GM23338 (cell line): Measurements from ENCODE around the gene UBE2S. TPM values are rescaled to one million over a fixed set of nuclear protein-coding genes. Genes with fewer than 3 reads are reported as not detected.

Experiments used
- ATAC-seq: fragments of 200-7000 bp; cut with Tn5 transposase; 3 replicates; pipeline ENCODE4 v1.9.1; 2020
- DNase-seq: peaks from one replicate; pipeline ENCODE4 v3.0.0-alpha.2; 2015; ENCODE audit warnings: low spot score
- H2AFZ ChIP-seq: fragments of 200-600 bp; sonication (generic); 2 replicates; pipeline ENCODE4 v1.8.0; 2016; ENCODE audit warnings: antibody characterized with exemption, mild to moderate bottlenecking, moderate library complexity
- H3F3A ChIP-seq: fragments of 200-600 bp; sonication (generic); replicated peaks from 2 replicates; pipeline ENCODE4 v1.8.0; 2017; ENCODE audit warnings: antibody characterized with exemption, mixed run types, low read depth
- H3K27ac ChIP-seq: fragments of 200-600 bp; sonication (generic); 2 replicates; pipeline ENCODE4 v1.6.1; 2016; ENCODE audit warnings: low read depth
- H3K27me3 ChIP-seq: fragments of 200-600 bp; sonication (generic); 2 replicates; pipeline ENCODE4 v1.8.0; 2016; ENCODE audit warnings: mild to moderate bottlenecking, mixed run types, moderate library complexity; ENCODE audit not compliant: insufficient read depth
- H3K36me3 ChIP-seq: fragments of 200-600 bp; sonication (generic); 2 replicates; pipeline ENCODE4 v1.8.0; 2016; ENCODE audit warnings: mild to moderate bottlenecking; ENCODE audit not compliant: insufficient read depth
- H3K4me1 ChIP-seq: fragments of 200-600 bp; sonication (generic); 2 replicates; pipeline ENCODE4 v1.8.0; 2016; ENCODE audit warnings: mild to moderate bottlenecking, moderate library complexity; ENCODE audit not compliant: insufficient read depth
- H3K4me2 ChIP-seq: fragments of 200-600 bp; sonication (generic); 2 replicates; pipeline ENCODE4 v1.7.1; 2017; ENCODE audit warnings: mixed run types
- H3K4me3 ChIP-seq: fragments of 200-600 bp; sonication (generic); 2 replicates; pipeline ENCODE4 v1.6.1; 2016; ENCODE audit warnings: mixed run types
- H3K79me2 ChIP-seq: fragments of 200-600 bp; sonication (generic); replicated peaks from 2 replicates; pipeline ENCODE4 v1.8.0; 2017; ENCODE audit warnings: mild to moderate bottlenecking; ENCODE audit not compliant: insufficient read depth
- H3K9me2 ChIP-seq: fragments of 200-600 bp; sonication (generic); 2 replicates; pipeline ENCODE4 v1.8.0; 2017; ENCODE audit not compliant: insufficient read depth
- H4K20me1 ChIP-seq: fragments of 200-600 bp; sonication (generic); replicated peaks from 2 replicates; pipeline ENCODE4 v1.8.0; 2017; ENCODE audit warnings: mild to moderate bottlenecking; ENCODE audit not compliant: insufficient read depth
- H3K27ac Mint-ChIP-seq: 2 replicates; pipeline ENCODE4 v1.8.0; 2020; ENCODE audit warnings: inconsistent platforms, mild to moderate bottlenecking, moderate library complexity, mixed read lengths
- H3K27me3 Mint-ChIP-seq: 3 replicates; pipeline ENCODE4 v1.8.0; 2022; ENCODE audit warnings: low read depth, mild to moderate bottlenecking, moderate library complexity, mixed read lengths, inconsistent platforms; ENCODE audit not compliant: insufficient read depth, poor library complexity
- H3K36me3 Mint-ChIP-seq: 3 replicates; pipeline ENCODE4 v1.8.0; 2021; ENCODE audit warnings: low read depth, mild to moderate bottlenecking, inconsistent platforms, moderate library complexity, mixed read lengths
- H3K4me1 Mint-ChIP-seq: 3 replicates; pipeline ENCODE4 v1.8.0; 2020; ENCODE audit warnings: mild to moderate bottlenecking, inconsistent platforms, mixed read lengths
- H3K4me3 Mint-ChIP-seq: 3 replicates; pipeline ENCODE4 v1.8.0; 2021; ENCODE audit warnings: moderate library complexity, mild to moderate bottlenecking, inconsistent platforms, mixed read lengths
- H3K9me3 Mint-ChIP-seq: 3 replicates; pipeline ENCODE4 v1.8.0; 2020; ENCODE audit warnings: moderate library complexity, mild to moderate bottlenecking, inconsistent platforms, mixed read lengths
- CREB1 ChIP-seq: fragments of 250-450 bp; sonication (Bioruptor Pico); IDR thresholded peaks from 2 replicates; pipeline ENCODE4 v1.5.0; 2020; ENCODE audit warnings: low read depth, mild to moderate bottlenecking, moderate library complexity
- EZH2 ChIP-seq: fragments of 200-600 bp; sonication (generic); IDR thresholded peaks from one replicate; pipeline ENCODE4 v1.8.0; 2017; ENCODE audit warnings: antibody characterized with exemption, mild to moderate bottlenecking, low read depth; ENCODE audit not compliant: unreplicated experiment
- EZH2phosphoT487 ChIP-seq: fragments of 200-600 bp; sonication (generic); IDR thresholded peaks from one replicate; pipeline ENCODE4 v1.8.1; 2018; ENCODE audit warnings: antibody characterized with exemption; ENCODE audit not compliant: unreplicated experiment
- JUNB ChIP-seq: IDR thresholded peaks from one replicate; pipeline ENCODE4 v1.6.1; 2016; ENCODE audit warnings: antibody characterized with exemption; ENCODE audit not compliant: unreplicated experiment
- NANOG ChIP-seq: IDR thresholded peaks from 2 replicates; pipeline ENCODE4 v1.6.1; 2016; ENCODE audit warnings: antibody characterized with exemption, borderline replicate concordance
- POLR2AphosphoS5 ChIP-seq: IDR thresholded peaks from 2 replicates; pipeline ENCODE4 v1.6.1; 2016; ENCODE audit warnings: antibody characterized with exemption, low read depth
- STAT1 ChIP-seq: IDR thresholded peaks from one replicate; pipeline ENCODE4 v1.6.1; 2016; ENCODE audit warnings: antibody characterized with exemption; ENCODE audit not compliant: unreplicated experiment
- ZNF114 ChIP-seq: fragments of 250-450 bp; sonication (Bioruptor Pico); IDR thresholded peaks from 2 replicates; pipeline ENCODE4 v1.5.0; 2020; ENCODE audit warnings: mild to moderate bottlenecking, moderate library complexity
- ZNF331 ChIP-seq: fragments of 250-450 bp; sonication (Bioruptor Pico); IDR thresholded peaks from 2 replicates; pipeline ENCODE4 v1.5.0; 2020; ENCODE audit warnings: low read depth, mild to moderate bottlenecking, moderate library complexity
- polyA plus RNA-seq: library from polyadenylated mRNA; unstranded; fragments of >200 nt; fragmentation: Nextera tagmentation; extraction: Ambion mirVana; gene quantifications from 2 replicates; pipeline ENCODE4 v1.2.1, GENCODE V29; 2016
- total RNA-seq: library from RNA; depleted of rRNA; stranded (reverse); fragments of >200 nt; shearing (Covaris generic); gene quantifications from 2 replicates; pipeline ENCODE4 v1.2.3, GENCODE V29; 2014
- TF ChIP-seq, protein P1 (sequence below): IDR thresholded peaks from 2 replicates; pipeline ENCODE4 v1.6.1; 2016; ENCODE audit warnings: antibody characterized with exemption
- TF ChIP-seq, protein P2 (sequence below): IDR thresholded peaks from one replicate; pipeline ENCODE4 v1.6.1; 2018; ENCODE audit warnings: antibody characterized with exemption; ENCODE audit not compliant: unreplicated experiment
- TF ChIP-seq, protein P3 (sequence below): fragments of 250-450 bp; sonication (Bioruptor Pico); IDR thresholded peaks from 2 replicates; pipeline ENCODE4 v1.5.0; 2020; ENCODE audit warnings: mild to moderate bottlenecking, moderate library complexity
- TF ChIP-seq, protein P4 (sequence below), 2 experiments: fragments of 200-600 bp in 1 of 2; sonication (generic) in 1 of 2; conservative IDR thresholded peaks; 2 replicates each; pipeline versions ENCODE4 v1.5.1 to v1.6.1; 2016 to 2017; ENCODE audit warnings: antibody characterized with exemption in 2 of 2, low read depth in 2 of 2, mild to moderate bottlenecking in 2 of 2, moderate library complexity in 1 of 2

Gene UBE2S
- total and polyA plus RNA-seq, 2 experiments from 2014 or later: 363 to 533 TPM

DNA sequence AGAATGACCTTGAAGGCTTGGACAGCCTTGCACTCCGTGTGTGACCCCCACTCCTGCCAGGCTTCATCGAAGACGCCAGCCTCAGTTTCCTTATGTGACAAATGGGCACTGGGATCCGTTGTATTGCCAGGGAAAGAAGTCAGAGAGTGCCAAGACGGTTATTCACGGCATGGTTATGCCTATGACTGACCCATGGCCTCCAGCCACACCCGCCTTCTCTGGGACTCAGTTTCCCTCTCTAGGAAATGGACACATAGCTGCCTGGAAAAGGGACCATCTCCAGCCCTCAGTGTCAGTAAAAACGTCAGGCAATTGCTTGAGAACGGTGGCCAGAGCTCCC, 915 bp upstream of the UBE2S start:
- peak overlapping the region; percentile 89; the same call in 1 of the 2 replicates for H3K27ac ChIP-seq
- Mint-ChIP-seq H3K9me3 (peaks cover 30% of the 10 kb centered on the region), H3K4me1 (peaks cover 18% of the 10 kb centered on the region), H3K27me3 (peaks cover 23% of the 10 kb centered on the region), H3K4me3 (peak overlapping the region; percentile 91), H3K36me3 (peaks cover 60% of the 10 kb centered on the region), H3K27ac (peak overlapping the region; percentile 98)
- peaks cover 8% of the 10 kb centered on the region for H3K9me2 ChIP-seq
- H3K79me2 ChIP-seq: peaks cover 39% of the 10 kb centered on the region
- no peak for ATAC-seq
- no peak overlapping the region for H2AFZ ChIP-seq
- no peak for DNase-seq
- peaks cover 37% of the 10 kb centered on the region for H4K20me1 ChIP-seq
- no peak for TF ChIP-seq EZH2
- no peak for TF ChIP-seq EZH2phosphoT487
- TF ChIP-seq, protein P1, sequence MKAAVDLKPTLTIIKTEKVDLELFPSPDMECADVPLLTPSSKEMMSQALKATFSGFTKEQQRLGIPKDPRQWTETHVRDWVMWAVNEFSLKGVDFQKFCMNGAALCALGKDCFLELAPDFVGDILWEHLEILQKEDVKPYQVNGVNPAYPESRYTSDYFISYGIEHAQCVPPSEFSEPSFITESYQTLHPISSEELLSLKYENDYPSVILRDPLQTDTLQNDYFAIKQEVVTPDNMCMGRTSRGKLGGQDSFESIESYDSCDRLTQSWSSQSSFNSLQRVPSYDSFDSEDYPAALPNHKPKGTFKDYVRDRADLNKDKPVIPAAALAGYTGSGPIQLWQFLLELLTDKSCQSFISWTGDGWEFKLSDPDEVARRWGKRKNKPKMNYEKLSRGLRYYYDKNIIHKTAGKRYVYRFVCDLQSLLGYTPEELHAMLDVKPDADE: no peak
- TF ChIP-seq, protein P2, sequence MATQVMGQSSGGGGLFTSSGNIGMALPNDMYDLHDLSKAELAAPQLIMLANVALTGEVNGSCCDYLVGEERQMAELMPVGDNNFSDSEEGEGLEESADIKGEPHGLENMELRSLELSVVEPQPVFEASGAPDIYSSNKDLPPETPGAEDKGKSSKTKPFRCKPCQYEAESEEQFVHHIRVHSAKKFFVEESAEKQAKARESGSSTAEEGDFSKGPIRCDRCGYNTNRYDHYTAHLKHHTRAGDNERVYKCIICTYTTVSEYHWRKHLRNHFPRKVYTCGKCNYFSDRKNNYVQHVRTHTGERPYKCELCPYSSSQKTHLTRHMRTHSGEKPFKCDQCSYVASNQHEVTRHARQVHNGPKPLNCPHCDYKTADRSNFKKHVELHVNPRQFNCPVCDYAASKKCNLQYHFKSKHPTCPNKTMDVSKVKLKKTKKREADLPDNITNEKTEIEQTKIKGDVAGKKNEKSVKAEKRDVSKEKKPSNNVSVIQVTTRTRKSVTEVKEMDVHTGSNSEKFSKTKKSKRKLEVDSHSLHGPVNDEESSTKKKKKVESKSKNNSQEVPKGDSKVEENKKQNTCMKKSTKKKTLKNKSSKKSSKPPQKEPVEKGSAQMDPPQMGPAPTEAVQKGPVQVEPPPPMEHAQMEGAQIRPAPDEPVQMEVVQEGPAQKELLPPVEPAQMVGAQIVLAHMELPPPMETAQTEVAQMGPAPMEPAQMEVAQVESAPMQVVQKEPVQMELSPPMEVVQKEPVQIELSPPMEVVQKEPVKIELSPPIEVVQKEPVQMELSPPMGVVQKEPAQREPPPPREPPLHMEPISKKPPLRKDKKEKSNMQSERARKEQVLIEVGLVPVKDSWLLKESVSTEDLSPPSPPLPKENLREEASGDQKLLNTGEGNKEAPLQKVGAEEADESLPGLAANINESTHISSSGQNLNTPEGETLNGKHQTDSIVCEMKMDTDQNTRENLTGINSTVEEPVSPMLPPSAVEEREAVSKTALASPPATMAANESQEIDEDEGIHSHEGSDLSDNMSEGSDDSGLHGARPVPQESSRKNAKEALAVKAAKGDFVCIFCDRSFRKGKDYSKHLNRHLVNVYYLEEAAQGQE: no peak
- TF ChIP-seq, protein P3, sequence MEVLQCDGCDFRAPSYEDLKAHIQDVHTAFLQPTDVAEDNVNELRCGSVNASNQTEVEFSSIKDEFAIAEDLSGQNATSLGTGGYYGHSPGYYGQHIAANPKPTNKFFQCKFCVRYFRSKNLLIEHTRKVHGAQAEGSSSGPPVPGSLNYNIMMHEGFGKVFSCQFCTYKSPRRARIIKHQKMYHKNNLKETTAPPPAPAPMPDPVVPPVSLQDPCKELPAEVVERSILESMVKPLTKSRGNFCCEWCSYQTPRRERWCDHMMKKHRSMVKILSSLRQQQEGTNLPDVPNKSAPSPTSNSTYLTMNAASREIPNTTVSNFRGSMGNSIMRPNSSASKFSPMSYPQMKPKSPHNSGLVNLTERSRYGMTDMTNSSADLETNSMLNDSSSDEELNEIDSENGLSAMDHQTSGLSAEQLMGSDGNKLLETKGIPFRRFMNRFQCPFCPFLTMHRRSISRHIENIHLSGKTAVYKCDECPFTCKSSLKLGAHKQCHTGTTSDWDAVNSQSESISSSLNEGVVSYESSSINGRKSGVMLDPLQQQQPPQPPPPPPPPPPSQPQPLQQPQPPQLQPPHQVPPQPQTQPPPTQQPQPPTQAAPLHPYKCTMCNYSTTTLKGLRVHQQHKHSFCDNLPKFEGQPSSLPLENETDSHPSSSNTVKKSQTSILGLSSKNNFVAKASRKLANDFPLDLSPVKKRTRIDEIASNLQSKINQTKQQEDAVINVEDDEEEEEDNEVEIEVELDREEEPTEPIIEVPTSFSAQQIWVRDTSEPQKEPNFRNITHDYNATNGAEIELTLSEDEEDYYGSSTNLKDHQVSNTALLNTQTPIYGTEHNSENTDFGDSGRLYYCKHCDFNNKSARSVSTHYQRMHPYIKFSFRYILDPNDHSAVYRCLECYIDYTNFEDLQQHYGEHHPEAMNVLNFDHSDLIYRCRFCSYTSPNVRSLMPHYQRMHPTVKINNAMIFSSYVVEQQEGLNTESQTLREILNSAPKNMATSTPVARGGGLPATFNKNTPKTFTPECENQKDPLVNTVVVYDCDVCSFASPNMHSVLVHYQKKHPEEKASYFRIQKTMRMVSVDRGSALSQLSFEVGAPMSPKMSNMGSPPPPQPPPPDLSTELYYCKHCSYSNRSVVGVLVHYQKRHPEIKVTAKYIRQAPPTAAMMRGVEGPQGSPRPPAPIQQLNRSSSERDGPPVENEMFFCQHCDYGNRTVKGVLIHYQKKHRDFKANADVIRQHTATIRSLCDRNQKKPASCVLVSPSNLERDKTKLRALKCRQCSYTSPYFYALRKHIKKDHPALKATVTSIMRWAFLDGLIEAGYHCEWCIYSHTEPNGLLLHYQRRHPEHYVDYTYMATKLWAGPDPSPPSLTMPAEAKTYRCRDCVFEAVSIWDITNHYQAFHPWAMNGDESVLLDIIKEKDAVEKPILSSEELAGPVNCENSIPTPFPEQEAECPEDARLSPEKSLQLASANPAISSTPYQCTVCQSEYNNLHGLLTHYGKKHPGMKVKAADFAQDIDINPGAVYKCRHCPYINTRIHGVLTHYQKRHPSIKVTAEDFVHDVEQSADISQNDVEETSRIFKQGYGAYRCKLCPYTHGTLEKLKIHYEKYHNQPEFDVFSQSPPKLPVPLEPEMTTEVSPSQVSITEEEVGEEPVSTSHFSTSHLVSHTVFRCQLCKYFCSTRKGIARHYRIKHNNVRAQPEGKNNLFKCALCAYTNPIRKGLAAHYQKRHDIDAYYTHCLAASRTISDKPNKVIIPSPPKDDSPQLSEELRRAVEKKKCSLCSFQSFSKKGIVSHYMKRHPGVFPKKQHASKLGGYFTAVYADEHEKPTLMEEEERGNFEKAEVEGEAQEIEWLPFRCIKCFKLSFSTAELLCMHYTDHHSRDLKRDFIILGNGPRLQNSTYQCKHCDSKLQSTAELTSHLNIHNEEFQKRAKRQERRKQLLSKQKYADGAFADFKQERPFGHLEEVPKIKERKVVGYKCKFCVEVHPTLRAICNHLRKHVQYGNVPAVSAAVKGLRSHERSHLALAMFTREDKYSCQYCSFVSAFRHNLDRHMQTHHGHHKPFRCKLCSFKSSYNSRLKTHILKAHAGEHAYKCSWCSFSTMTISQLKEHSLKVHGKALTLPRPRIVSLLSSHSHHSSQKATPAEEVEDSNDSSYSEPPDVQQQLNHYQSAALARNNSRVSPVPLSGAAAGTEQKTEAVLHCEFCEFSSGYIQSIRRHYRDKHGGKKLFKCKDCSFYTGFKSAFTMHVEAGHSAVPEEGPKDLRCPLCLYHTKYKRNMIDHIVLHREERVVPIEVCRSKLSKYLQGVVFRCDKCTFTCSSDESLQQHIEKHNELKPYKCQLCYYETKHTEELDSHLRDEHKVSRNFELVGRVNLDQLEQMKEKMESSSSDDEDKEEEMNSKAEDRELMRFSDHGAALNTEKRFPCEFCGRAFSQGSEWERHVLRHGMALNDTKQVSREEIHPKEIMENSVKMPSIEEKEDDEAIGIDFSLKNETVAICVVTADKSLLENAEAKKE (CRISPR knock-in tag): no peak
- TF ChIP-seq, protein P4, sequence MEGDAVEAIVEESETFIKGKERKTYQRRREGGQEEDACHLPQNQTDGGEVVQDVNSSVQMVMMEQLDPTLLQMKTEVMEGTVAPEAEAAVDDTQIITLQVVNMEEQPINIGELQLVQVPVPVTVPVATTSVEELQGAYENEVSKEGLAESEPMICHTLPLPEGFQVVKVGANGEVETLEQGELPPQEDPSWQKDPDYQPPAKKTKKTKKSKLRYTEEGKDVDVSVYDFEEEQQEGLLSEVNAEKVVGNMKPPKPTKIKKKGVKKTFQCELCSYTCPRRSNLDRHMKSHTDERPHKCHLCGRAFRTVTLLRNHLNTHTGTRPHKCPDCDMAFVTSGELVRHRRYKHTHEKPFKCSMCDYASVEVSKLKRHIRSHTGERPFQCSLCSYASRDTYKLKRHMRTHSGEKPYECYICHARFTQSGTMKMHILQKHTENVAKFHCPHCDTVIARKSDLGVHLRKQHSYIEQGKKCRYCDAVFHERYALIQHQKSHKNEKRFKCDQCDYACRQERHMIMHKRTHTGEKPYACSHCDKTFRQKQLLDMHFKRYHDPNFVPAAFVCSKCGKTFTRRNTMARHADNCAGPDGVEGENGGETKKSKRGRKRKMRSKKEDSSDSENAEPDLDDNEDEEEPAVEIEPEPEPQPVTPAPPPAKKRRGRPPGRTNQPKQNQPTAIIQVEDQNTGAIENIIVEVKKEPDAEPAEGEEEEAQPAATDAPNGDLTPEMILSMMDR (conservative IDR thresholded peaks at IDR 0.05; ENCODE audit: low read depth in 2 of 2): no peak
- TF ChIP-seq CREB1: no peak
- TF ChIP-seq NANOG: no peak
- no peak for TF ChIP-seq ZNF331 (CRISPR knock-in tag)
- no peak for TF ChIP-seq ZNF114 (CRISPR knock-in tag)
- no peak for TF ChIP-seq JUNB
- TF ChIP-seq STAT1: no peak
- TF ChIP-seq POLR2AphosphoS5: no peak
- no peaks in the 10 kb centered on the region for H3K27me3 ChIP-seq
- peak overlapping the region; percentile 61; the same call in 1 of the 2 replicates for H3K4me2 ChIP-seq
- peak overlapping the region; percentile 36; the same call in 1 of the 2 replicates for H3K4me3 ChIP-seq
- H3F3A ChIP-seq: peaks cover 33% of the 10 kb centered on the region
- H3K36me3 ChIP-seq: peaks cover 29% of the 10 kb centered on the region
- H3K4me1 ChIP-seq: peaks cover 14% of the 10 kb centered on the region
